Germinal center (tissue), 1 donor: ENCODE measurements around the gene PLCB3.
"Not testable (repeated sequence)": the region's sequence is repeated elsewhere in the genome, so short reads cannot be mapped to it uniquely, and the experiment has no call there.

ENCODE experiments used
- DNase-seq: peaks from one replicate; pipeline ENCODE4 v3.0.0; 2012; ENCODE audit warnings: mixed read lengths, low spot score

Gene PLCB3

GRCh38 chr11:64237484-64237951 is 13.8 kb upstream of the PLCB3 start:
- DNase-seq = no peak

DNA sequence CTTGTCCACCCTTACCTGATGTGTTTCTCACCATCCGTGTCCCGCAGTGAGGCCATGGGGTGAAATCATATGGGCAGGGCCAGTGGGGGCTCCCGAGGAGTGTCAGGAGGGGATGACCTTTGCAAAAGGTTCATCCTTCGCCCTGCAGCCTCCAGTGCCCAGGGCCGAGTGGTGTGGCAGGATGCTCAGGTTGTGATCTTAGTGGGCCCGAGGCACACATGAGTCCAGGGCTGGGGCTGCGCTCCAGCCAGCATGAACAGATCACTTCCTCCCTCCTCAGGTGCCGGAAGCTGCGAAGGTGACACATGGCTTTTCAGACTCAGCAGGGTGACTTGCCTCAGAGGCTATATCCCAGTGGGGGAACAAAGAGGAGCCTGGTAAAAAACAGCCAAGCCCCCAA is 13.3 kb upstream of the PLCB3 start:
- no peak for DNase-seq

DNA sequence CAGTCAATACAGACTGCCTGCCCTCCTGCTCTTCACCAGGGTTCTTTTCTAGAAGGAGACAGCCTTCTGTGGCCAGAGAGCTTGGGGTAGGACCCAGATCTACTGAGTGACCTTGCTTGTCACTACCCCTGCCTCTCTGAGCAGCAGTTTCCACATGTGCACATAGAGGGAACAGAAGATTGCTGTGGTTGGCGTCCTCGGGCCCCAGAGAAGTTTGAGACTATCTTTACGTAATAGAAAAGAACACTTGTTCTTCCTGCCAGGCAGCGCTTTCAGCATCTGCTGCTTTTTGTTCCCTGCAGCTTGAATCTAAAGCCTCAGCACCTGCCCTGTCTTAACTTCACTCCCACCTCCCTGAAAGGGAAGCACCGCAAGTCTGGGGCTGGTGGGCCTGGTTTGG is 12.3 kb upstream of the PLCB3 start:
- DNase-seq = no peak

GRCh38 chr11:64239662-64240434 is 11.5 kb upstream of the PLCB3 start:
- no peak for DNase-seq

- DNase-seq = peak; percentile 96
Observed at GRCh38 chr11:64240435-64241240, 10.7 kb upstream of the PLCB3 start, which contains the start of gene FKBP2. Gene FKBP2, plus strand, starts transcription at chr11:64241095. Its CDS starts 1,293 bp downstream, at chr11:64242388.

- DNase-seq = peak; percentile 96
Observed at GRCh38 chr11:64241241-64241490, 10.2 kb upstream of the PLCB3 start.

DNA sequence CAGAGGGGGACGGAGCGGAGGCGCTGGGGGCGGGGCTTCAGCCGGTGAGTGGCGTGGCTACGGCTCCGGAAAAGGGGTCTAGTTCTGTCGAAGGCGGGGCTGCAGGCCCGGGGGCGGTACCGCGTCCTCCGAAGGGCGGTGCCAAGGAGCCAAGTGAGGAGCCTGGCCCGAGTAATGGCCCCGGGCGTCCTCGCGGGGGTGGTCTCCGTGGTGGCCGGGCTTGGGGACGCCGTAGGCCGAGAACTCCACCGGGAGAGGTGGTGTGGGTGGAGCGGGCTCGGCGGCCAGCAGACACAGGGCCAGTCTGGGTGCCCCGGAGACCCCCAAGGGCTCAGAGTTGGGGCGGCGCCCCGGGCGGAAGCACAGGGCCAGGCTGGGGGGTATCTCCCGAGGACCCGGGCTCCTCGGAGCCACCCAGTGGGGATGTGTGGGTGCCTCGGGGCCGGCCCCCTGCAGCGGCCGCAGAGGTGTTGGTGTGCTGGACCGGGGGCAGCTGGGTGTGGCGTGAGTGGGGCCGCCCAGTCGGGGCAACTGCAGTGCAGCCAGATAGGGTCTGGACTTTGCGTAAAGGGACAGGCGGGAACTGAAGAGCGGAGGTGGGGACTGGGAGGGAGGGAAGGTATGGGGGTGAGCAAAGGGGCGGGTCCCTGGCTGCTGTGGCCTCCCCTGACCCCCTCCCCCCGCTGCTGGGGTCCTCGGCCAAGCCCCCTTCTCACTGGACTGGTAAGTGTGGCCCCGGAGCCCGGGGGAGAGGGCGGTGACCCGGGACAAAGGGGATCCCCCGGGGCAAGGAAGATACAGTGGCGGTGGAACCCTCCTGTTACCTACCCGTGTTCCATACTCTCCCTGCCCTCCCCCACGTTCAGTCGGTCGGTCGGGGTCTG is 9.6 kb upstream of the PLCB3 start:
- DNase-seq = peak; percentile 30

- DNase-seq = no peak
Observed at GRCh38 chr11:64243236-64243854, 8.0 kb upstream of the PLCB3 start.

DNA sequence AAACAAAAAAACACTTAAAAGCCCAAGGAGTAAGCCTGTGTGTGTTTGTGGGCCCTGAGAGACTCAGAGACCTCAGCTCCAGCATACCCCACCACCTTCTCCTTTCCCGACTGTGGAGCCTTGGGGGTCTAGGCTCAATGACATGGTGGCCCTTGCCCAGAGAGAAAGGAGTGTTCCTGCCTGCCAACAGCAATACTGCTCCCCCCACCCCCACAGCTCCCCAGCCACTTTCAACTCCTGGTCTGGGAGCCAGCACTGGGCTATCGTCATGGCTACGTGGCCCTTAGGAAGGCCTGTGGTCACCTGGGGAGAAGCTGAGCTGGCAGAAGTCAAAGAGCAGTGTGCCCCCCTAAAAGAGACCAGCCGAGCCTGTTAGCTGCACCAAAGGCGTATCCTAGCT is 7.2 kb upstream of the PLCB3 start:
- no peak for DNase-seq

GRCh38 chr11:64244966-64245365 is 6.4 kb upstream of the PLCB3 start:
- DNase-seq = no peak

DNA sequence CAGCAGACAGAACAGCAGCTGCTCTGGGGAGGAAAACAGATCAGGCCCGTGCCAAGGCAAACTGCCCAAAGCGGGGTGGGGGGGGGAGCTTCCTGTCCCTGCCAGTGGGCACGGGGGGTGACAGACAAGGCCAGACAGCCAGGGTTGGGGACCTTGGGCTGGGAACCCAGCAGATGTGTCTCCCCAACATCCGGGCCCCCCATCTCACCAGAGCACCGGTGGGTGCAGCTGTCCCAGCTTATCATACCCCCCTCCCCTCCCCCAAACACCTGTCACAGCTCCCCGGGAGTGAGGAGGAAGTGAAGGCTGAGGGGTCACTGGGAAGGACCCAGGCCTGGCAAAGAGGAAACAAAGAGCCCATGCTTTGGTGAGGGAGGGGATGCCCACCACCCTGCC is 5.9 kb upstream of the PLCB3 start:
- DNase-seq = peak; percentile 56

DNA sequence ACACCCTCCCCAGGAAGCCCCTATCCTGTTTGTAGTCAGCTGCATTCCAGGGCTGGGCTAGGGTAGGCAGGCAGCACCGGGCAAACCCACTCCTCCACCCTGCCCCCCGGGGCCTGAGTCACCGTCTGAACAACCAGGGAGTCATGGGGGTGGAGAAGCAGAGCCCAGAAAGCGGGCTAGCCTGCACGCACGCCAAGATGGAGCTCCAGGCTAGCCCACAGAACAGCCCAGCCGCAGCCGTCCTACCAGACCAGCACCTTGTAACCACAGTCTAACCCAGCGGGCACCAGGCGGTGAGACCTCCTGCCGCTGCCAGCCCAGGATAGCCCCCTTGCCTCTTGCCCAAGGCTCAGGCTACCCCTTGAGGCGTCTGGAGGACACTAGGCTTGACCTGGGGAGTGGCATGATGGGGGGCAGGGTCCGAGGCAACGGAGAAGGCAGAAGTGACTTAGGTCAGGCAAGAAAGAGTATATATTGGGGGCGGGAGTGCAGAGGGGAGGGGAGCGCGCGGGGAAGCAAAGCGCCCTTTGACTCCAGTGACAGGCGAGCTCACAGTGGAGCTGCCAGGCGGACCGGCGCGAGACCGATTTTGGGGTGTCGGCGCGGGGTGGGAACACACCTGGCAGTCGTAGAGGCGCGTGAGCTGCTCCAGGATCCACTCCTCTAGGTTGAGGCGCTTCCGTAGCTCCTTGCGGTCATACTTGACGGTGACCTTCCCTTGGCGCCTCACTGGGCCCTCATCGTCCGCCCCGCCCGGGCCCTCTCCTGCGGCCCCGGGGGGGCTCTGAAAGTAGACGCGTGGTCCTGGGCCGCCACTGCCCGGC is 5.3 kb upstream of the PLCB3 start:
- peak; percentile 47 for DNase-seq

DNA sequence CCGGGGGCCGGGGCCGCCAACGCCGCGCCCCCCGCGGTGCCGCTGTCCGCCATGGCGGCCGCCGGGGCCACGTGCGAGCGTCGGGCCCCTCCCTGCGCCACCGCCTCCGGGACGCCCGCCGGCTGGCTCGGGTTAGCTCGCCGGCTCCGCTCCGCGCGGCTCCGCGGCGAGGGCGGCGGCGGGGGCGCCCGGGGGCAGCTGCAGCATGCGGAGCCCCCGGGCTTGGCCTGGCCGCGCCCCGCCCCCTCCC is 4.8 kb upstream of the PLCB3 start:
- not testable (repeated sequence) for DNase-seq

DNA sequence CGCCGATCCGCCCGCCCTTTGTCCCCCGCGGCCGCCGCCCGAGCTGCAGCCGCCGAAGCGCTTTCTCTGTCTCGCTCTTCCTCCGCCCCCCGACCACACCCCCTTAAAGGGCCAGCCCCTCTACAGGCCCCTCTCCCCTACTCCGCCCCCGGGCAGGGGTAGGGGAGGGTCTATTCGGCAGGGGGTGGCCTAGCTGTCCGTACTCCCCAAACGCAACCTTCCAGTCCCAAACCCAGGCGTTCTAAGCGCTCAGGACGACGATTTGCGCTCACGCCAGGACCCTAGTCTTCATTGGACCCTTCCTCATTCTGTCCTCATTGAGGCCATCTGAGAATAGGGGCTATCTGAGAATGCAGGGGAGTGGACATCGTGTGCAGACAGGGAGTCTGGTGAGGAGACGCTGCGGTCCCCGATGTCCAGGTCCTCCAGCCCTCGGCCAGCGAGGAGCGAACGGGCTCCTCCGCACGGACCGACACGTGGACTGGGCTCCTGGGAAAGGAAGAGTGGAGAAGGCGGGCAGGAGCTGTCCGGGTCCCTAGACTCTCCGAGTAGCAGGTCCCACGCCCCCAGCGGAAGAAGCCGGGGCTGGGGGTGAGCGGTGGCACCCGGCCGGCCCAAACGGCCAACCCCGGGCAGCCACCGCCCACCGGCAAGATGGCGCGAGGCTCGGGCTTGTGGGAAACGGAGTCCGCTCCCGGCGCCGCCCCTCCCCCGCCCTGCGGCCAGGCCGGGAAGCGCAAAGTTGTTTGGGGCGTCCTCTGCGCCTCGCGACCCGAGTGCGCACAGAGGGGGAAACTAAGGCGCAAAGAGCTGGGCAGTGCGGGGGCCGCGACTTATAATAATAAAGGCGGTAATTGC is 4.2 kb upstream of the PLCB3 start, which contains the start of gene PPP1R14B:
Gene PPP1R14B (minus strand): TSS at position 73 of the 858 bp plus-strand sequence. CDS start 270 bp downstream, outside the sequence.
- DNase-seq = peak; percentile 83

DNA sequence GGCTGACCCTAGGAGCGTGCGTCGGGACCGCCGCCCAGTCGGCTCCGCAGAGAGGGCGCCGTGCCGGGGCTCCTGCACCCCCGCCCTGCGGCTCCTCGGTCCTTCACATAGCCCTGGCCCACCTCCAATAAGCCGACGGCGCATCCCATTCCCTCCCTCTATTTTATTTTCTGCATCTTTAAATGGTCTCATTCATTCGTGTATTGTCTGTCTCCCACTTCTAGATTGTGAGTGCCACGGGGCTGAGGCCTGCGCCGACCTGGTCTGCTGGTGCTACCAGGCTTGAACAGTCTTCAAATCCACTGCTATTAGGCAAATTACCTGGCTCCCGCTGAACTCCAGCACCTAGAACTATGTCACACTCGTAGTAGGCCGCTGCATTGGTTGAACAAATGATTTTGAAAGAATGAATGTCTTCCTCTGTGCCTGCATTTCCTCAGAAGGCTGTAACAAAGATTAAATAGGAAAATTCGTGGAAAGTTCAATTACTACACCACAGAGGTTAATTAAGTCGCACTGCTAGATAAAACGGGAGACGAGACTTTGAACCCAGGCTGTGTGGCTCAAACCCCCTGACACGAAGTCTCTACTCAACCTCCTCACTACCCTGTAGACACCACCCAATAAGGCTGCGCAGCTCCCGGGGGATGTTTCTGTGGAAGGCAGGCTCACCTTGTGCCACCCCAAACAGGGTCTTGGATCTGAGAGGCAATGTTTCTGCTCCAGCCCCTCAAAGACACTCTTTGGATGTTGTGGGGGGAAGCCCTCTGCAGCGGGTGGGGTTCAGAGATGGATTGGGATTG is 3.4 kb upstream of the PLCB3 start:
- DNase-seq = no peak

DNA sequence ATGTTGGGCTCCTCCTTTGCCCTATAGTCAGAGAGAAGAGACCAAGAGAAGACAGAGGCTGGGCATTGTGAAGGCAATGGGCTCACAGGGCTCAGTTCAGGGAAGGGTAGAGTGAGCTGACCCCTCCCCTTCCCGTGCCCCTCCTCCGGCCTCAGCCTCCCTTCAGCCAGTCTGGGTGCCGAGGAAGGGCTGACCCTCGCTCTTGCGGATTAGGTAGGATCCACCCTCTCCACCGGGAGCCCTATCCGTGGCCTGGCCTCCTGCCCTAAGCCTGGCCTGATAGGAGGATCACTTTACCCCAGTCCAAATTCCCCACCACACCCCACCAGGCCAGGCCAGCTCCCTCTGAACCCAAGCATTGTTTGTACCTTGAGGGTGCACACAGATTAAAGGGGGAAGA is 2.8 kb upstream of the PLCB3 start:
- DNase-seq = no peak

GRCh38 chr11:64249038-64249437 is 2.3 kb upstream of the PLCB3 start:
- DNase-seq = no peak

- no peak for DNase-seq
Observed at GRCh38 chr11:64249563-64250414, 1.5 kb upstream of the PLCB3 start.
